ENCODE results near the gene CARM1.

- TF ChIP-seq CTCF (IDR thresholded peaks at IDR 0.05) (no peak), POLR2A (IDR thresholded peaks at IDR 0.05) (no peak), POLR2AphosphoS5 (IDR thresholded peaks at IDR 0.05) (no peak)
These were observed 45.2 kb downstream of the CARM1 start for GRCh38 chr19:10916602-10917001.

All from prostate gland (tissue), 2 donors.